PC-9 (cell line): ENCODE measurements around the gene WDR20. TPM values are rescaled to one million over a fixed set of nuclear protein-coding genes. Genes with fewer than 3 reads are reported as not detected.

Experiments used
- BruUV-seq: library from RNA; stranded (reverse); fragments of 400-500 nt; replicated peaks from 2 replicates; lab custom pipeline; 2021; lab: Mats Ljungman, UMichigan
- CTCF ChIA-PET: fragments of 300-600 bp; sonication (Branson Sonifier 250); formaldehyde crosslinking; loops from one replicate; lab custom pipeline; 2022; ENCODE audit warnings: antibody characterized with exemption; lab: Charles Lee
- POLR2A ChIA-PET: fragments of 300-600 bp; sonication (Branson Sonifier 250); formaldehyde crosslinking; loops from one replicate; lab custom pipeline; 2022; ENCODE audit warnings: antibody characterized with exemption; ENCODE audit not compliant: unreplicated experiment; lab: Charles Lee
- DNase-seq, 2 experiments: peaks; one replicate each; pipeline versions ENCODE4 v3.0.0 to v3.0.0-alpha.2; 2015 to 2022; ENCODE audit warnings: mixed read lengths in 1 of 2
- H2AFZ ChIP-seq: fragments of 200-600 bp; sonication (generic); 2 replicates; pipeline ENCODE4 v1.8.1; 2017; ENCODE audit warnings: antibody characterized with exemption
- H3F3A ChIP-seq: fragments of 200-600 bp; sonication (generic); 2 replicates; pipeline ENCODE4 v1.8.1; 2017; ENCODE audit warnings: antibody characterized with exemption, mild to moderate bottlenecking, low read depth; ENCODE audit not compliant: insufficient read depth
- H3K27ac ChIP-seq: fragments of 200-600 bp; sonication (generic); 2 replicates; pipeline ENCODE4 v1.6.1; 2016; ENCODE audit warnings: mixed run types
- H3K27me3 ChIP-seq: fragments of 200-600 bp; sonication (generic); 2 replicates; pipeline ENCODE4 v1.6.1; 2016; ENCODE audit warnings: low read depth, mixed run types; ENCODE audit not compliant: insufficient read depth
- H3K36me3 ChIP-seq: fragments of 200-600 bp; sonication (generic); 2 replicates; pipeline ENCODE4 v1.6.1; 2016; ENCODE audit warnings: low read depth, mixed run types
- H3K4me1 ChIP-seq: fragments of 200-600 bp; sonication (generic); replicated peaks from 2 replicates; pipeline ENCODE4 v1.6.1; 2016; ENCODE audit warnings: mixed run types; ENCODE audit not compliant: insufficient read depth
- H3K4me2 ChIP-seq: fragments of 200-600 bp; sonication (generic); 2 replicates; pipeline ENCODE4 v1.6.1; 2017; ENCODE audit warnings: mixed run types
- H3K4me3 ChIP-seq: fragments of 200-600 bp; sonication (generic); 2 replicates; pipeline ENCODE4 v1.6.1; 2016; ENCODE audit warnings: mixed run types
- H3K79me2 ChIP-seq: fragments of 200-600 bp; sonication (generic); 2 replicates; pipeline ENCODE4 v1.6.1; 2017; ENCODE audit warnings: low read depth, mixed run types
- H3K9me2 ChIP-seq: fragments of 200-600 bp; sonication (generic); 2 replicates; pipeline ENCODE4 v1.8.1; 2017; ENCODE audit warnings: mild to moderate bottlenecking; ENCODE audit not compliant: insufficient read depth
- H3K9me3 ChIP-seq: fragments of 200-600 bp; sonication (generic); 2 replicates; pipeline ENCODE4 v1.8.1; 2016; ENCODE audit warnings: low read depth; ENCODE audit not compliant: insufficient read depth
- H4K20me1 ChIP-seq: fragments of 200-600 bp; sonication (generic); 2 replicates; pipeline ENCODE4 v1.8.1; 2017; ENCODE audit not compliant: insufficient read depth
- CTCF ChIP-seq: fragments of 200-600 bp; sonication (generic); conservative IDR thresholded peaks from 2 replicates; pipeline ENCODE4 v1.6.1; 2017; ENCODE audit warnings: mixed run types, antibody characterized with exemption, mild to moderate bottlenecking, moderate library complexity
- EZH2 ChIP-seq: fragments of 200-600 bp; sonication (generic); IDR thresholded peaks from 2 replicates; pipeline ENCODE4 v1.8.0; 2017; ENCODE audit warnings: antibody characterized with exemption, low read depth
- intact Hi-C: fragments of 100-400 bp; cut with micrococcal nuclease; formaldehyde crosslinking; loops from one replicate; pipeline ENCODE4 v1.10.0; 2022; ENCODE audit not compliant: unreplicated experiment
- total RNA-seq: library from RNA; stranded (reverse); gene quantifications from 2 replicates; pipeline ENCODE4 v1.2.3, GENCODE V29; 2021

The WDR20 gene
- total RNA-seq, 1 experiment from 2014 or later: 93.5 TPM

GRCh38 chr14:102145395-102145794 is 5.7 kb downstream of the WDR20 start:
- peaks cover 16% of the 10 kb centered on the region for H3K4me1 ChIP-seq
- H3K36me3 ChIP-seq: 0 out of 2 replicates have a peak, but pooled peaks cover 8% of the 10 kb centered on the region
- CTCF ChIA-PET: interaction anchor here (0.6 kb wide), 2 partner anchors 99 to 300 kb away, joined by 5 to 8 read pairs; no protein-coding TSS in a partner anchor
- no peaks in the 10 kb centered on the region for H3K27me3 ChIP-seq
- H2AFZ ChIP-seq: no peak overlapping the region
- no peak for TF ChIP-seq EZH2
- no peak for TF ChIP-seq CTCF
- peaks cover 49% of the 10 kb centered on the region for H4K20me1 ChIP-seq
- H3K9me2 ChIP-seq: no peaks in the 10 kb centered on the region
- H3K9me3 ChIP-seq: no peaks in the 10 kb centered on the region
- no peak overlapping the region for H3K27ac ChIP-seq
- POLR2A ChIA-PET: no interaction called here
- intact Hi-C loops: no loop called here
- no peak for DNase-seq
- peaks cover 100% of the 10 kb centered on the region for H3K79me2 ChIP-seq
- no peak overlapping the region for H3K4me3 ChIP-seq
- no TSS peak for BruUV-seq
- H3F3A ChIP-seq: peaks cover 4% of the 10 kb centered on the region; the same call in 1 of the 2 replicates
- no peak overlapping the region for H3K4me2 ChIP-seq

- intact Hi-C loops: no loop called here
- POLR2A ChIA-PET: interaction anchor here (0.6 to 0.7 kb wide), 2 partner anchors 14 to 41 kb away, joined by 3 to 21 read pairs; no protein-coding TSS in a partner anchor
Observed at GRCh38 chr14:102146423-102146822, 6.7 kb downstream of the WDR20 start.

GRCh38 chr14:102150083-102150482 is 10.4 kb downstream of the WDR20 start:
- no peak for TF ChIP-seq CTCF
- no peak for TF ChIP-seq EZH2
- H3F3A ChIP-seq: no peaks in the 10 kb centered on the region
- POLR2A ChIA-PET: no interaction called here
- H3K4me2 ChIP-seq: no peak overlapping the region
- H2AFZ ChIP-seq: no peak overlapping the region
- no peaks in the 10 kb centered on the region for H3K27me3 ChIP-seq
- H3K4me1 ChIP-seq: no peaks in the 10 kb centered on the region
- no TSS peak for BruUV-seq
- no peak overlapping the region for H3K27ac ChIP-seq
- H4K20me1 ChIP-seq: peaks cover 31% of the 10 kb centered on the region
- intact Hi-C loops: no loop called here
- H3K9me3 ChIP-seq: peaks cover 6% of the 10 kb centered on the region; the same call in 1 of the 2 replicates
- no peak overlapping the region for H3K4me3 ChIP-seq
- CTCF ChIA-PET: interaction anchor here (0.6 kb wide), 1 partner anchor 873 kb away, joined by 3 read pairs; no protein-coding TSS in a partner anchor
- peaks cover 100% of the 10 kb centered on the region for H3K79me2 ChIP-seq
- no peak for DNase-seq
- peaks cover 32% of the 10 kb centered on the region; the same call in 1 of the 2 replicates for H3K36me3 ChIP-seq
- no peaks in the 10 kb centered on the region for H3K9me2 ChIP-seq

More at GRCh38 chr14:102146423-102146822, 6.7 kb downstream of the WDR20 start:
- TF ChIP-seq EZH2 (no peak), CTCF (no peak)
- CTCF ChIA-PET: interaction anchor here (0.6 kb wide), 2 partner anchors 35 to 283 kb away, joined by 3 to 6 read pairs; no protein-coding TSS in a partner anchor
- DNase-seq: no peak
- Histone ChIP-seq H3K36me3 (0 out of 2 replicates have a peak, but pooled peaks cover 17% of the 10 kb centered on the region), H3K79me2 (peaks cover 100% of the 10 kb centered on the region), H4K20me1 (peaks cover 39% of the 10 kb centered on the region), H3K27ac (no peak overlapping the region), H3K9me3 (no peaks in the 10 kb centered on the region), H3K27me3 (no peaks in the 10 kb centered on the region), H3F3A (peaks cover 4% of the 10 kb centered on the region; the same call in 1 of the 2 replicates), H3K4me3 (no peak overlapping the region), H3K4me2 (no peak overlapping the region), H2AFZ (no peak overlapping the region), H3K9me2 (no peaks in the 10 kb centered on the region), H3K4me1 (peaks cover 11% of the 10 kb centered on the region)
- BruUV-seq: no TSS peak
